Activated CD4-positive, alpha-beta T cell treated with anti-CD3 and anti-CD28 coated beads for 36 hours (primary cell): Measurements from ENCODE around the gene SRGN. TPM values are rescaled to one million over a fixed set of nuclear protein-coding genes. Genes with fewer than 3 reads are reported as not detected.
A peak's percentile ranks its signal among the peaks of the same experiment; 100 is the strongest.

ENCODE experiments used
- ATAC-seq: fragments of 200-7000 bp; cut with Tn5 transposase; one replicate; pipeline ENCODE4 v1.10.0; 2021; ENCODE audit warnings: mild to moderate bottlenecking, moderate library complexity
- CTCF ChIA-PET: fragments of 350-600 bp; sonication (Branson Sonifier 250); formaldehyde crosslinking; loops from one replicate; lab custom pipeline; 2021; ENCODE audit warnings: antibody characterized with exemption; lab: Charles Lee
- POLR2A ChIA-PET: fragments of 350-600 bp; sonication (Branson Sonifier 250); formaldehyde crosslinking; loops from one replicate; lab custom pipeline; 2021; ENCODE audit warnings: antibody characterized with exemption, inconsistent platforms; lab: Charles Lee
- DNase-seq: peaks from one replicate; pipeline ENCODE4 v3.0.0-alpha.2; 2020
- H3K27ac Mint-ChIP-seq: one replicate; pipeline ENCODE4 v1.8.0; 2021; ENCODE audit warnings: mixed read lengths
- H3K27me3 Mint-ChIP-seq: one replicate; pipeline ENCODE4 v1.8.0; 2021; ENCODE audit warnings: mixed read lengths
- H3K36me3 Mint-ChIP-seq: one replicate; pipeline ENCODE4 v1.8.0; 2021; ENCODE audit warnings: low read depth, mixed read lengths
- H3K4me1 Mint-ChIP-seq: one replicate; pipeline ENCODE4 v1.8.0; 2021; ENCODE audit warnings: mixed read lengths
- H3K4me3 Mint-ChIP-seq: one replicate; pipeline ENCODE4 v1.8.0; 2021; ENCODE audit warnings: mild to moderate bottlenecking, moderate library complexity, mixed read lengths
- H3K9me3 Mint-ChIP-seq: one replicate; pipeline ENCODE4 v1.8.0; 2021; ENCODE audit warnings: low read depth, mixed read lengths
- intact Hi-C, 2 experiments: fragments of 100-400 bp; cut with DNase I in 1 of 2; cut with micrococcal nuclease in 1 of 2; formaldehyde crosslinking; loops; one replicate each; pipeline versions ENCODE4 v1.14.2 to v1.15.1; 2022 to 2024; cut with DNase I, micrococcal nuclease
- total RNA-seq, 2 experiments: library from RNA; stranded (reverse); gene quantifications; one replicate each; pipeline ENCODE4 v1.2.3, GENCODE V29; 2021

SRGN gene
- total RNA-seq, 2 experiments from 2014 or later = 375 to 400 TPM

DNA sequence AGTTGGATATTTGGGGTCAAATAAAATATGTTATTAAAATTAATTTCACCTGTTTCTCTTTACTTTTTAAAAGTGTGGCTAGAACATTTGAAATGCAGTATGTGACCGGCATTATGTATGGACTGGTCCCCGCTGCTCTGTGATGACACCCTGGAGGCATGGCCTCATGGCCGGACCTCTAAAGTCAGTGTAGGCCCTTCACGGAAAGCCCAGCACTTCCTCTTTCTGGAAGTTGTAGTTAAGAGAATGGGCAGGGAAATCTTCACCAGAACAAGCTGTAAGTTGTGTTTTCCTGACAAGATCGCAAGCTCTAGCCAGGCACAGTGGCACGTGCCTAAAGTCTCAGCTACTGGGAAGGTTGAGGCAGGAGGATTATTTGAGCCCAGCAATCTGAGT, 38.3 kb upstream of the SRGN start:
- CTCF ChIA-PET = interaction anchor here (2.0 to 2.4 kb wide), 2 partner anchors 11 to 44 kb away, joined by 6 to 9 read pairs; no protein-coding TSS in a partner anchor
- intact Hi-C loops = no loop called here
- H3K4me1 Mint-ChIP-seq = peaks cover 68% of the 10 kb centered on the region
- H3K4me3 Mint-ChIP-seq = no peak overlapping the region
- no peaks in the 10 kb centered on the region for H3K27me3 Mint-ChIP-seq
- DNase-seq = no peak
- H3K9me3 Mint-ChIP-seq = no peaks in the 10 kb centered on the region
- H3K27ac Mint-ChIP-seq = peak overlapping the region; percentile 19
- ATAC-seq = no peak
- POLR2A ChIA-PET = no interaction called here
- no peaks in the 10 kb centered on the region for H3K36me3 Mint-ChIP-seq

DNA sequence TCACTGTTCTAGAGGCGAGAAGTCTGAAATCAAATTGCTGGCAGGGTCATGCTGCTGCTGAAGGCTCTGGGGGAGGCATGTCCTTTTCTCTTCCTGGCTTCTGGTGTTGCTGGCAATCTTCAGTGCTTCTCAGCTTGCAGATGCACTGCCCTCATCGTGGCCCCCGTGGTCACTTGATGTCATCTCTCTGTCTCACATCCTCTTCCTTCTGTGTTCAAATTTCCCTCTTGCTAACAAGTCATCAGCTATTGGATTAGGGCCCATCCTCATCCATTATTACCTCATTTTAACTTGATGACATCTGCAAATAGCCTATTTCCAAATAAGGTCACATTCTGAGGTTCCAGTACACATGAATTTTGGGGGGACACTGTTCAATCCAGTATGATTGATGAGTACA, 36.6 kb upstream of the SRGN start:
- Mint-ChIP-seq H3K9me3 (no peaks in the 10 kb centered on the region), H3K36me3 (no peaks in the 10 kb centered on the region), H3K27ac (peak overlapping the region; percentile 37), H3K4me3 (no peak overlapping the region), H3K27me3 (no peaks in the 10 kb centered on the region), H3K4me1 (peaks cover 65% of the 10 kb centered on the region)
- CTCF ChIA-PET = interaction anchor here (1.2 kb wide), 1 partner anchor 48 kb away, joined by 3 read pairs; no protein-coding TSS in a partner anchor
- POLR2A ChIA-PET = interaction anchor here (0.6 to 1.3 kb wide), 2 partner anchors 36 to 40 kb away, joined by 3 to 4 read pairs; no protein-coding TSS in a partner anchor
- DNase-seq (peak; percentile 72), ATAC-seq (peak; percentile 28)
- intact Hi-C loops = no loop called here

DNA sequence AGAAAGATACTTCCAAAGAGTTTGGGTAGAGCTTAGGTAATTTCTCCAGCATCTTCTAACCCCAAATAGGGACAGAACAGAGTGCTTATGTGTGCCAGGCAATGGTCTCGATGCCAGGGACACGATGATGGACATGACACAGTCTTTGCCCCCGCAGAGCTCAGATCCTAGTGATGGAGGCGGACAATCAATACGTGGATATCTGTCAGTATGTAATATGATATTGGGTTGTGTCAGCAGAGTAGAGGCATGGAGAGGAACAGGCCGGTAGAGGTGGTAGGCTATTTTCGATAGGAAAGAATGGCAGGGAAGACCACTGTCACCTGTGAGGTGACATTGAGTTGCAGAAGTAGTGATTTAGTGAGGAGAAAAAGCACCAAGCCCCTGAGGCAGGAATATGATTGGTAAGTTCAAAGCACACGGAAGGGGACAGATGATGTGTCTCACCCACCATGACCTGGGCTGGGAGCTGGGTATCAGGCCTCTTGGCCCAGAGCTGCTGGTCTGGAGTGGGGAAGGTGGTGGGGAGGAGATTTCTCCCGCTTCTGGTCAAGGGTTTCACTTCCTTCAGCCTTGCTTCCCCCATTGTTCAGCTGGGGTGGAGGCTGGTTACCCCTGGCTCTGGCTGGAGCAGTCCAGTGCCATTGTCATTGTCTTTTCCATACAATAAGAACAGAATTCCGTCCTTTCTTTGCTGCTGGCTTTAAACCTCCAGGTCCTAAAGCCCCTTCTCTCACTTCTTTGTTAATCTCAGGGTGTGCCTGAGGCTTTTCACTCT, 36.0 kb upstream of the SRGN start:
- H3K27ac Mint-ChIP-seq = peak overlapping the region; percentile 37
- H3K27me3 Mint-ChIP-seq = no peaks in the 10 kb centered on the region
- intact Hi-C loops = no loop called here
- no peak overlapping the region for H3K4me3 Mint-ChIP-seq
- H3K4me1 Mint-ChIP-seq = peaks cover 67% of the 10 kb centered on the region
- ChIA-PET CTCF (interaction anchor here (1.2 kb wide), 1 partner anchor 47 kb away, joined by 3 read pairs; no protein-coding TSS in a partner anchor), POLR2A (interaction anchor here (0.5 to 1.3 kb wide), 4 partner anchors 35 to 79 kb away, joined by 3 to 10 read pairs (median 4); no protein-coding TSS in a partner anchor)
- H3K36me3 Mint-ChIP-seq = no peaks in the 10 kb centered on the region
- no peaks in the 10 kb centered on the region for H3K9me3 Mint-ChIP-seq
- DNase-seq (no peak), ATAC-seq (no peak)

DNA sequence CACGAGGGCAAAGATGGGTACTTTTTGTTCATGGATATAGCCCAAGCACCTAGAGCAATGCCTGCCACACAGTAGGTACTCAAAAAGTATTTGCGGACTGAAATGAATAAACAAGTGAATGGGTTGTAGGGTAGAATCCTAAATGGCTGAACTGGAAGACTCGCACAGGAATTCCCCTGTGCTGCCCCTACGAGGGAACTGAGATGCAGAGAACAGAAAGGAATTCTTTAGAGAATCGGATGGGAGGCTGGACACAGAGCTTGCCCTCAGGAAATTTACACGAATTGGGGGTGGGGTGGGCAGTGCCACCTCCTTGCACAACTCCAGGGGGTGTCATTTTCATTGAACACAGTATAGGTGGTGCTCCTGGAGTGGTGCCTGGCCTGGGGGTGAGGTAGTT, 35.2 kb upstream of the SRGN start:
- H3K4me3 Mint-ChIP-seq = no peak overlapping the region
- H3K27me3 Mint-ChIP-seq = no peaks in the 10 kb centered on the region
- peak overlapping the region; percentile 25 for H3K27ac Mint-ChIP-seq
- ATAC-seq (no peak), DNase-seq (no peak)
- no peaks in the 10 kb centered on the region for H3K9me3 Mint-ChIP-seq
- H3K36me3 Mint-ChIP-seq = no peaks in the 10 kb centered on the region
- ChIA-PET POLR2A (no interaction called here), CTCF (interaction anchor here (5.0 kb wide), 1 partner anchor 13 kb away, joined by 32 read pairs; no protein-coding TSS in a partner anchor)
- intact Hi-C loops = no loop called here
- peaks cover 67% of the 10 kb centered on the region for H3K4me1 Mint-ChIP-seq

DNA sequence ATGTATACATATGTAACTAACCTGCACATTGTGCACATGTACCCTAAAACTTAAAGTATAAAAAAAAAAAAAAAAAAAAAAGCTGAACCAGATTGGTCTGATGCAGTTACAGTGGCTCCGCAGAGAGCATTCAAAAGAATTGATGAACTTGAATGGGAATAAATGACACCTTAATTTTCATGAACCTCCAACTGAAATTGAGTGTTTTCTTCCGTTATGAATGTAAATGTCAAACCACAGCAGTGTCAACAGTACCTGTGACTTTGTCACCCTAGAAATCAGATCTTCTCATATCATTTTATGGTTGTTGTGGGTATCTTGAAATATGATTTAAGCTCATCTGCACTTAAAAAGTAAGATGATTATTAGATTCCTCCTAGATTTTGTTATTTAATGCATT, 32.7 kb upstream of the SRGN start:
- Mint-ChIP-seq H3K36me3 (no peaks in the 10 kb centered on the region), H3K9me3 (no peaks in the 10 kb centered on the region), H3K4me1 (peaks cover 54% of the 10 kb centered on the region), H3K27me3 (no peaks in the 10 kb centered on the region), H3K4me3 (no peak overlapping the region), H3K27ac (peak overlapping the region; percentile 39)
- ATAC-seq = peak; percentile 70
- POLR2A ChIA-PET = interaction anchor here (1.2 to 2.2 kb wide), 5 partner anchors 10 to 35 kb away, joined by 3 to 22 read pairs (median 14); partner anchors contain the start of gene SRGN
- no peak for DNase-seq
- intact Hi-C loops = loop anchor here (1.0 to 2.0 kb wide), 5 partner anchors 10 to 50 kb away; no protein-coding TSS in a partner anchor
- CTCF ChIA-PET = interaction anchor here (0.6 to 5.0 kb wide), 7 partner anchors 10 to 60 kb away, joined by 3 to 32 read pairs (median 3); no protein-coding TSS in a partner anchor

DNA sequence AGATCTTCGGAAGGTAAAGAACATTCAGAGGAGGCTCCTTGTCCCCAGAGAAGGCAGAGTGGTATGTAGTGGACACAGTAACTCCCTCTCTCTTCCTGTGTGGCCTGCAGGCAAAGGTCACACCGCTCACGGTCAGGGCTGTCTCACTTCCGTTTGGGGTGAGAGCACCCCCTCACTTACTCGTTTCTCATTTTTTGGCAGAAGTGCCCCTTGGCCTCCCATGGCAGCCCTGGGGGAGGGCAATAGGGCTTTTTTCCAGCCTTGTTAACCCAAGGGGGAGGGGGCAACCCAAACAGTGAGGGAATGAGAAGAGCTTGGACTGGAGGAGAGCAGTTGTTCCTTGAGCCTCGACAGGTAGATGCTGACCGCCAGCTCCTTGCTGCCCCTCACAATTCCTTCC, 31.8 kb upstream of the SRGN start:
- Mint-ChIP-seq H3K4me1 (peaks cover 55% of the 10 kb centered on the region), H3K27ac (peak overlapping the region; percentile 82), H3K4me3 (no peak overlapping the region), H3K36me3 (no peaks in the 10 kb centered on the region), H3K27me3 (no peaks in the 10 kb centered on the region), H3K9me3 (no peaks in the 10 kb centered on the region)
- CTCF ChIA-PET = interaction anchor here (1.0 to 5.0 kb wide), 3 partner anchors 9 to 48 kb away, joined by 3 to 32 read pairs (median 3); no protein-coding TSS in a partner anchor
- POLR2A ChIA-PET = interaction anchor here (0.8 to 2.2 kb wide), 3 partner anchors 9 to 31 kb away, joined by 4 to 22 read pairs (median 6); partner anchors contain the start of gene SRGN
- intact Hi-C loops = no loop called here
- DNase-seq (peak; percentile 34), ATAC-seq (no peak)

DNA sequence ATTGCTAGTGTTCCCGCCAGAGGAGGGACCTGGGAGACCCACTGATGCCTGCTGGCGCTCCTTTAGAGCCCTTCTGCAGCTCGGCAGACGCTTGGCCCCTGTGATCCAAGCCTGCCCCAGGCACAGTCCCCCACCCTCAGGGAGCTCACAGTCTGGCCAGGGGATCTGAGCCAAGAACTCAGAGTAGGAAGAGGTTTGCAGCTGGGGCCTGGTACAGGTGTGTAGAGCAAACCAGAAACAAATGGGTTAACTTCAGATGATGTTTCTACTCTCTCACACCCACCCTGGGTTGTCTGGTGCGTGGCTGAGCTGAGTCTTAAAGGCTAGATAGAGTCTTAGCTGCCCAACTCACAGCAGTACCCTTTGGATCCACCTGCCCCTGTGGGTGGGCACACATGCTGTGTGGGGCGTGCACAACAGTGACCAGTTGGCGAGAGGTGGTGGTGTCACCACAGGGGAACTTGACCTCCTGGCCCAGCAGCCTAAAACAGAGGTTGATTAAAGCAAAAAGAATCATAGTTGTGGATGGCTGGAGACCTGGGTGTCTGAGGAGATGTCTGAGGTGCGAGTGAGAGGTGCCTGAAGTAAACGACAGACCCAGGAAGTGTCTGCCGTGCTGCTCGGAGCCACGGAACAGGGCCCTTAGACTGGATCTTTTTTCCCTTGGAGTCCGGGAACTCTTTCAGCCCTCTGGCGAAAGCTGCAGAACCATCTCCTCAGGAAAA, 31.2 kb upstream of the SRGN start:
- ATAC-seq (no peak), DNase-seq (no peak)
- intact Hi-C loops = no loop called here
- POLR2A ChIA-PET = interaction anchor here (0.8 to 2.2 kb wide), 3 partner anchors 9 to 31 kb away, joined by 4 to 22 read pairs (median 6); partner anchors contain the start of gene SRGN
- CTCF ChIA-PET = interaction anchor here (1.0 to 5.0 kb wide), 4 partner anchors 9 to 67 kb away, joined by 3 to 32 read pairs (median 3); no protein-coding TSS in a partner anchor
- peaks cover 55% of the 10 kb centered on the region for H3K4me1 Mint-ChIP-seq
- no peaks in the 10 kb centered on the region for H3K9me3 Mint-ChIP-seq
- no peaks in the 10 kb centered on the region for H3K27me3 Mint-ChIP-seq
- no peaks in the 10 kb centered on the region for H3K36me3 Mint-ChIP-seq
- no peak overlapping the region for H3K4me3 Mint-ChIP-seq
- peak overlapping the region; percentile 82 for H3K27ac Mint-ChIP-seq

DNA sequence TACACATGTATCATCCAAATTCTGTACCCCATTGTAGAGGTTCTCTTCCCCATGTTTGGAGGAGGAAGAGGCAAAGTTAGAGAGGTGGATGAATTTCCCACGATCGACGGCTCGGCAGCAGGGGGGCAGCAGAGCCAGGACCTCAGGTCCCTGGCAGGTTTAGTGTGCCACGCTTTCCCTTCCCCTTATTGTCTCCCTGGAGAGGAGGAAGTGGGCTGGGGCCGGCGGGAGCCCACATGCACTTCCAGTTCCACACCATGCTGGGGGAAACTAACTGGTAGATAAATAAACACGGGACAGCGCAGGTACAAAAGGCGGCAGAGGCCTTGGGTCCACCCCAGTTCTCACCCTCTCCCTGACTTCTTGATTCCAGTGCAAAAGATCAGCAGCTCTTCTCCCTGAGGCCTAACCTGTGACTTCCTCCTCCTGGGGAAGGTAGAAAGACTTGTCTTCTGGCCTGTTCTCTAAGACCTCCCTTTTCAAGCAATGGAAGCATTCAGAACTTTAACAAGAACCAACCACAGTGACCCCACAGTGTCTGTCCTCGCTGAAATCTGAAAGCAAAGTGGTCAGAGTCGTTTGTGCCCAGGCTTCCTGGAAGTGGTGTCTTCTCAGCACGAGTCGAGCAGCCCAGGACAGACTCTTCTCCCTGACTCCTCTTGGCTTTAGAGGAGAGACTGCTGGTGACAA, 30.5 kb upstream of the SRGN start:
- DNase-seq (no peak), ATAC-seq (no peak)
- POLR2A ChIA-PET = no interaction called here
- intact Hi-C loops = no loop called here
- Mint-ChIP-seq H3K4me1 (peaks cover 58% of the 10 kb centered on the region), H3K4me3 (no peak overlapping the region), H3K36me3 (no peaks in the 10 kb centered on the region), H3K27ac (peak overlapping the region; percentile 82), H3K27me3 (no peaks in the 10 kb centered on the region), H3K9me3 (no peaks in the 10 kb centered on the region)
- CTCF ChIA-PET = interaction anchor here (1.0 to 5.0 kb wide), 3 partner anchors 8 to 68 kb away, joined by 3 to 32 read pairs (median 3); no protein-coding TSS in a partner anchor

DNA sequence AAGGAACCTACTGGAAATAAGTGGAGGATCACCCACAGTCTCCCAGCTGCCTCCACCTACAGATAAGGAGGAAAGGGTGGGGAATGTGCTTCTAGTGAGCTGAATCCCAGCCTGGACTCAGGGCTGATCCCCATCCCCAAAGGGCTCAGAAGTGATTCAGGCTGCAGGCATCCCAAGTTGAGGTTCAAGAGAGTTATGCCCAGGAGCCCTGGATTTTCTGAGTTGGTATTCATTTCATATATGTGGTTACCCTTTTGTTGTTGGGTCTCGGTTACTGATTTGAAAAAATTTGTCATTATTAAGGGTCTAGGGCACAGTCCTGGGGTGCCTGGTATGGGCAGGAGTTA, 30.0 kb upstream of the SRGN start:
- H3K9me3 Mint-ChIP-seq = no peaks in the 10 kb centered on the region
- intact Hi-C loops = no loop called here
- H3K4me3 Mint-ChIP-seq = no peak overlapping the region
- POLR2A ChIA-PET = no interaction called here
- ATAC-seq (no peak), DNase-seq (no peak)
- H3K36me3 Mint-ChIP-seq = no peaks in the 10 kb centered on the region
- H3K4me1 Mint-ChIP-seq = peaks cover 57% of the 10 kb centered on the region
- no peaks in the 10 kb centered on the region for H3K27me3 Mint-ChIP-seq
- CTCF ChIA-PET = interaction anchor here (1.0 kb wide), 1 partner anchor 68 kb away, joined by 3 read pairs; no protein-coding TSS in a partner anchor
- H3K27ac Mint-ChIP-seq = peak overlapping the region; percentile 82

DNA sequence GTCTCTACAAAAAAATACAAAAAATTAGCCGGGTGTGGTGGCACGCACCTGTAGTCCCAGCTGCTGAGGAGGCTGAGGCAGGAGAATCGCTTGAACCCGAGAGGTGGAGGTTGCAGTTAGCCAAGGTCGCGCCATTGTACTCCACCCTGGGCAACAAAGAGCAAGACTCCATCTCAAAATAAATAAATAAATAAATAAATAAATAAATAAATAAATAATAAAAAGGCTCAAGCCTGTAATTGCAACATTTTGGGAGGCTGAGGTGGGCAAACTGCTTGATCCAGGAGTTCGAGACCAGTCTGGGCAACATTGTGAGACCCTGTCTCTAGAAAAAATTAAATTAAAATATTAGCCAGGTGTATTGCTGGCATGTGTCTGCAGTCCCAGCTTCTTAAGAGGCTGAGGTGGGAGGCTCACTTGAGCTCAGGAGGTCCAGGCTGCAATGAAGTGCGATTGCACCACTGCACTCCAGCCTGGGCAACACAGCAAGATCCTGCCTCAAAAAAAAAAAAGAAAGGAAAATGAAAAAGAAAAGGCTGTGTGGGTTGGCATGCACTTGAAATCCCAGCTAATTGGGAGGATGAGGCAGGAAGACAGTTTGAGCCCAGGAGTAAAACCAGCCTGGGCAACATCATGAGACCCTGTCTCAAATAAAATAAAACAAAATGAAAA, 27.6 kb upstream of the SRGN start:
- no peak for DNase-seq
- Mint-ChIP-seq H3K36me3 (no peaks in the 10 kb centered on the region), H3K27ac (no peak overlapping the region), H3K27me3 (peaks cover 2% of the 10 kb centered on the region), H3K4me3 (no peak overlapping the region), H3K9me3 (no peaks in the 10 kb centered on the region), H3K4me1 (peaks cover 60% of the 10 kb centered on the region)
- ChIA-PET POLR2A (interaction anchor here (0.6 to 0.8 kb wide), 4 partner anchors 12 to 125 kb away, joined by 3 to 5 read pairs (median 3); no protein-coding TSS in a partner anchor), CTCF (interaction anchor here (0.7 kb wide), 1 partner anchor 226 kb away, joined by 4 read pairs; no protein-coding TSS in a partner anchor)
- no peak for ATAC-seq
- intact Hi-C loops = no loop called here
